ENCODE measurements around the gene SDC4.

The SDC4 gene

DNA sequence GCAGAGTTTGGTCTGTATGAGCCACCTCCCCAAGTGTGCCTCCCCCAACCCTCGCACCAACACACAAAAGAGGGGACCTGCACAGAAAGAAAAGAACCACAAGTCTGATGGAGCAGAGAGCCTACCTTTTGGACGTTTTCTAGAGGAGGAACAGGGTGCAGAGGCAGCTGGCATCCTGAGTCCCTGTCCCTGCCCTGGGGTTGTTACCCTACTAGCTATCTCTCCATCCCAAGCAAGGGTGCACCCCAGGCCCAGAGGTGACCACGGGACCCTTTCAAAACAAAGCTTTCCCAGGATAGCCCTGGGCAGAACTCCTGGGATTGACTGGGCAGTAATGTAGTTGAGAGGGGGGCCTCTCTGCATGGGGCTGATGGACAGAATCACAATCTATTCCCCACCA is 30.4 kb downstream of the SDC4 start:
- no peak for DNase-seq

DNA sequence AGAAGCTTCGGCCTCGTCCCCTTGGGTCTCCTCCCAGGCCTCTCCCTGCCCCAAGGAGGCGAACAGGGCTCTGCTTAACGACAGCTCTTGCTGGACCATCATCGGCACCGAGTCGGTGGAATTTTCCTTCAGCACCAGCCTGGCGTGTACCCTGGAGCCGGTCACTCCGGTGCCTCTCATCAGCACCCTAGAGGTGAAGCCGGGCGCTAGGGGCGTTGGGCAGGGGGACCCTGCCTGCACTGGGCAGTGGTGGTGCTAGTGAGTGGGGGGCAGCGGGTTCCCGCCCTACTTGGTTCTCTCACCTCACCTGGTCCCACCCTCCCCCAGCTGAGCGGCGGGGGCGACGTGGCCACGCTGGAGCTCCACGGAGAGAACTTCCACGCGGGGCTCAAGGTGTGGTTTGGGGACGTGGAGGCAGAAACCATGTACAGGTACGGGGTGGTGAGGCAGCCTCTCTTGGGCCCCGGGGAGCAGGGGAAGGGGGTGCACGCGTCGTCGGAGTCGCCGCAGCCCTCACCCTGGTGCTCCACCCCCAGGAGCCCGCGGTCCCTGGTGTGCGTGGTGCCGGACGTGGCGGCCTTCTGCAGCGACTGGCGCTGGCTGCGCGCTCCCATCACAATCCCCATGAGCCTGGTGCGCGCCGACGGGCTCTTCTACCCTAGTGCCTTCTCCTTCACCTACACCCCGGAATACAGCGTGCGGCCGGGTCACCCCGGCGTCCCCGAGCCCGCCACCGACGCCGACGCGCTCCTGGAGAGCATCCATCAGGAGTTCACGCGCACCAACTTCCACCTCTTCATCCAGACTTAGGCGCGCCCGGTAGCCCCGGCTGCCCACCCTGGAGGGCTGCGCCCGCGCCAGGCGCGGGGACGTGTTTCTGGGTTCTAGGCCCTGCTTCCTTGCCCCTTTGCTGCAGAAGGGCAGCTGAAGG is 31.8 kb downstream of the SDC4 start:
- DNase-seq: no peak

GRCh38 chr20:45315672-45316071 is 32.6 kb downstream of the SDC4 start:
- DNase-seq: no peak

- no peak for DNase-seq
Observed at GRCh38 chr20:45313943-45314342, 34.3 kb downstream of the SDC4 start.

- no peak for DNase-seq
Observed at GRCh38 chr20:45313065-45313695, 35.0 kb downstream of the SDC4 start.

DNA sequence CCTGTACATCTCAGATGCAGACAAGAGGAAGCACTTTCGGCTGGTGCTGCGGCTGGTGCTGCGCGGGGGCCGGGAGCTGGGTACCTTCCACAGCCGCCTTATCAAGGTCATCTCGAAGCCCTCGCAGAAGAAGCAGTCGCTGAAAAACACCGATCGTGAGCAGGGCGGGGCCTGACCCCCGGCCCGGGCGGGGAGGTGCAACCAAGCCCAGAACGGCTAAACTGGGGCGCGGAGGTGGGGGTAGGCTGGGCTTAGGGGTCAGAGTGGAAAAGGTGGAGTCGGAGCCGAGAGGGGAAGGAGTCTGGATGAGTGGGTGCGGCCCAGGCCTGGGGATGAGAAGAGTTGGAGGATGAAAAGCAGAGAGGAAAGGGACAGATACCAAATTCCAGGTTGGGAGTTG is 36.0 kb downstream of the SDC4 start:
- no peak for DNase-seq

GRCh38 chr20:45311589-45312211 is 36.5 kb downstream of the SDC4 start:
- peak; percentile 79 for DNase-seq

- DNase-seq: no peak
Observed at GRCh38 chr20:45309075-45309474, 39.1 kb downstream of the SDC4 start.

GRCh38 chr20:45308117-45308778 is 40.0 kb downstream of the SDC4 start, which contains the start of gene MATN4:
TSS of gene MATN4 (minus strand) at chr20:45308299. CDS start at chr20:45305582, 2,717 bp downstream.
- DNase-seq: no peak

DNA sequence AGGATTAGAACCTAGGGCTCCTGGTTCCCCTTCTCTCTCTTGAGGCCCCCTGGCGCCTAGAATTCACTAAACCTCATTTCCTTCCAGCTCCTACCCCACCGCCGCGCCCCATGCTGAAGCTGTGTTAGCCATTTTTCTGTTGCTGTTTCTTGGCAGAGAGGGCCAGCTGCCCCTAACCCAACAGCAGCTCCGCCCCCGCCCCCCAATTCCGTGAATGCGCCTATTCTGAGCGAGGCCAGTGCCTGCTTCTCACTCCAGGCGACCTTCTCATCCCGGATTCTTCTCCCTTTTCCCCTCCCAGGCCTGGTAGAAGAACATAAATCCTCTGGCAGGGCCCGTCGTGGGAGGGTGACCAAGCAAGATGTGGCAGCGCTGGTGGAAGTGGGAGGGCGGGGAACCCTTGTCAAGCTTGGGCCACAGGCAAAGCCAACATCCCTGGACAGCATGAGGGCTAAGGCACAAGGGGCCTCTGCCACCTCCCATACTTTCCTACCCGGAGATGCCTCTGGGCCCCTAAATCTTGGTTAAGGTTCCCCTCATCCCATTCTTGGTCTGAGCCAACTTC is 41.1 kb downstream of the SDC4 start:
- DNase-seq: no peak

DNA sequence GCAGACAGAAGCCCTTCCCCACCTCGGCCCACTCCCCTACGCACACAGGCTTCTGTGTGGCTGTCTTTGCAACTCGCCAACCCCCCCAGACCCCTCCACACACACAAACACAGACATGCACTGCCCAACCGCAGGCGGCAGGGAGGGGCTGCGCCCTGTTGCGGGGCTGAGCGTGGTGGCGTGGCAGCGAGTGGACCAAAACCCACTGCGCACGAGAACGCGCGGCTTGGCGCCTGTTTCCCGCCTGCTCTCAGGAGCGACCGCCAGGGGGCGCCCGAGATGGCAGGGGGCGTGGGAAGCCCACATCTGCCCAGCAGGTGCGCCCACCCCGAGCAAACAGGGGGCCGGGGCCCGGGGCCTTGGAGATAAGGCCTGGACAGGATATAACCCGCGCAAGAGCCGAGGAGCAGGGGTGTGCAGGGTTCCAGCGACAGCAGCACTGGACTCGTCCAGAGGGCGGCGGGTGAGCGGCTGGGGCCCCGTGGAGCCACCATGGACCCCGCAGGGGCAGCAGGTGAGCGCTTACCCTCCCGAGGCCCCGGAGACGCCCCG is 41.7 kb downstream of the SDC4 start, which contains the start of gene RBPJL:
TSS of gene RBPJL (plus strand) at position 410 of the 552 bp plus-strand sequence. CDS start at position 493, 83 bp downstream.
- peak; percentile 58 for DNase-seq

- DNase-seq: no peak
Observed at GRCh38 chr20:45305262-45305661, 43.0 kb downstream of the SDC4 start.

DNA sequence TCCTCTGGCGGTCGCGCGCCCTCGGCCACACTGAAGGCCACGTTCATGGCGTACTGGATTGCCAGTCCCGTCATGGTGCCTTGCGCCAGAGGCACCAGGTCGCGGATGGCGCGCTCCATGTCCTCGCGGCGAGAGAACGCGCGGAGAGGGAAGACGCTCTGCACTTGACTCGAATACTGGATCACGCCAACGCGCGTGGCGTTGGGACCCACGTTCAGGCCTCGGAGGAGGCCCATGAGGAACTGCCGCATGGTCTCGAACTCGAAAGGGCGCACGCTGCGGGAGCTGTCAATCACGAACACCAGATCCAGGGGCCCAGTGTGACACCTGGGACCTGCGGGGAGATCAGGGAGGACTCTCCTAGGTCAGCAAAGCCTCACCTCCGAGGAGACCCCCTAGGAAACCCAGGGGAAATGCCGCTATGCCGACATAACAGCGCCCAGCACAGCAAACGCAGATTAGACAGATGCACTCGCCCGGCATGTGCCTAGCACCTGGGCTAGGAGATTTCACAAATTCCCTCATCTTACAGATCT is 43.7 kb downstream of the SDC4 start:
- DNase-seq: no peak

- DNase-seq: no peak
Observed at GRCh38 chr20:45303586-45304463, 44.4 kb downstream of the SDC4 start.

GRCh38 chr20:45301824-45302271 is 46.4 kb downstream of the SDC4 start:
- no peak for DNase-seq

DNA sequence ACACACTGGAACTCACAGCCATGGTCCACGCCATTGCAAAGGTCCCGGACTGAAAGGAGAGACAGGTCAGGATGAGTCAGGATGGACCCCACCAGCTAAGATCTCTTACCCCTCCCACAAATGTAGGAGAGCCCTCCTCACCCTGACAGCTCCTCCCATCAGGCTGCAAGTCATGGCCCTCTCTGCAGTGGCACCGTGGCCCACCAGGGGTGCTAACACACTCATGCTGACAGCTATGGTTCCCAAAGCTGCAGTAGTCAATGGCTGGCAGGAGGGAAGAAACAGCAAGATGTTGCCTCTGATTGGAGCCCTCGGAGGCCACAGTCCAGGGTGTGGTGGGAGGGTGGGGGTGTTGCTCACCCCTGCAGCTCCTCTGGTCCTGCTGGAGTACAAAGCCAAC is 47.3 kb downstream of the SDC4 start:
- peak; percentile 86 for DNase-seq

DNA sequence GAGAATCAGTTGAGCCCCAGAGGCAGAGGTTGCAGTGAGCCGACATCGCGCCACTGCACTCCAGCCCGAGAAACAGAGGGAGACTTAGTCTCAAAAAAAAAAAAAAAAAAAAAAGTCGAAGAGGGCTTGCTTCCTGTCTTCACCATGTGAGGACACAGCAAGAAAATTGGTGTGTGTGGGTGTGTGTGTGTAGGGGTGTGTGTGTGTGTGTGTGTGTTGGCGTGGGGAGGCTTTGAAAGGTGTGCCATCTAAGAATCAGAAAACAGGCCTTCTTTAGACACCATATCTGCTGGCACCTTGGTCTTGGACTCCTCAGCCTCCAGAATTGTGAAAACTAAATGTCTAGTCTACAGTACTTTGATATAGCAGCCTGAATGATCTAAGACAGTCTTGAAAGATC is 48.4 kb downstream of the SDC4 start:
- no peak for DNase-seq

GRCh38 chr20:45297786-45298497 is 50.3 kb downstream of the SDC4 start:
- DNase-seq: no peak

DNA sequence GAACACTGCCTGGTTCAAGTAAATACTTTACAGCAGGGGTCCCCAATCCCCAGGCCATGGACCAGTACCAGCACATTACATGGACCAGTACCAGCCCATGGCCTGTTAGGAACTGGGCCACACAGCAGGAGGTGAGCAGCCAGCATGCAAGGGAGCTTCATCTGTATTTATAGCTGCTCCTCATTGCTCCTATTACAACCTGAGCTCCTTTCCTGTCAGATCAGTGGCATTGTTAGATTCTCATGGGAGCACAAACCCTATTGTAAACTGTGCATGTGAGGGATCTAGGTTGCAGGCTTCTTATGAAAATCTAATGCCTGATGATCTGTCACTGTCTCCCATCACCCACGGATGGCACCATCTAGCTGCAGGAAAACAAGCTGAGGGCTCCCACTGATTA is 53.6 kb downstream of the SDC4 start:
- DNase-seq: no peak

DNA sequence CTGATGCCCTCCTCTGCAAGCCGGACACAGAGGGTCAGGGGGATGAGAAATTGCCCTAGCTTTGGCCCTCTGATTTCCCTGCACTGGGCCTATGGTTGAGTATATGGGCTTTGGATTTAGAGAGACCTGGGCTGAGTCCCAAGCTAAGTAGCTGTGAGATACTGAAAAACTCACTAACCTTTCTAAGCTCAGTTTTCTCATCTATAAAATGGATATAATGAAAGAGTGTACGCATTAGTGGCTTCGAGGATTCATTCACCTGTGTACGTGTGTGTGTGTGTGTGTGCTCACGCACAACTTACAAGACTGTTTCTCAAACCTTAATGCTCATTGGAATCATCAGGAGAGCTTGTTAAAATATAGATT is 54.2 kb downstream of the SDC4 start:
- DNase-seq: no peak
